H54 (cell line): ENCODE results near the gene MMADHC.
A peak's percentile ranks its signal among the peaks of the same experiment; 100 is the strongest.

Experiments
- DNase-seq: peaks from one replicate; pipeline ENCODE4 v3.0.0; 2011; ENCODE audit warnings: low spot score, mixed read lengths; ENCODE audit not compliant: insufficient read length
- FAIRE-seq: peaks from 3 replicates; lab custom pipeline; 2011; peaks lifted over from hg19 to GRCh38; lab: Jason Lieb, UNC
- POLR2A ChIP-seq: IDR thresholded peaks from 2 replicates; pipeline ENCODE4 v1.6.1; 2011; ENCODE audit warnings: low read depth, mild to moderate bottlenecking, low read length

The MMADHC gene

GRCh38 chr2:149587220-149587949 lies at the start of gene MMADHC:
TSS of gene MMADHC (minus strand) at chr2:149587775. CDS start at chr2:149587097, 678 bp downstream.
- FAIRE-seq (peak; percentile 99), DNase-seq (peak; percentile 60)
- peak; percentile 89 for TF ChIP-seq POLR2A

GRCh38 chr2:149634103-149634502 lies 46.5 kb upstream of the MMADHC start:
- TF ChIP-seq POLR2A: no peak
- FAIRE-seq (no peak), DNase-seq (no peak)

DNA sequence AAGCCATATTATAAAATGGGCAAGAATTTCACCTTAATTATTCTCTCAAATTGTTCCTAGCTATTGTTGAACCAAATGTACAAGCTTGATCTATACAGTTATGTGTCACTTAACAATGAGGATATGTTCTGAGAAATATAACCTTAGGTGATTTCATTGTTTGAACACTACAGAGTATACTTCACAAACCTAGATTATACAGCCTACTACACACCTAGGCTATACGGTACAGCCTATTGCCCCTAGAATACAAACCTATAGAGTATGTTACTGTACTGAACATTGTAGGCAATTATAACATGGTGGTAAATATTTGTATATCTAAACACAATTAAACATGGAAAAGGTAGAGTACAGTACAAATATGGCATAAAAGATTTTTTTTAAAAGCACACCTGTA lies 42.9 kb upstream of the MMADHC start:
- DNase-seq (no peak), FAIRE-seq (peak; percentile 72)
- no peak for TF ChIP-seq POLR2A

GRCh38 chr2:149629026-149629425 lies 41.5 kb upstream of the MMADHC start:
- FAIRE-seq: peak; percentile 50
- no peak for TF ChIP-seq POLR2A
- no peak for DNase-seq

DNA sequence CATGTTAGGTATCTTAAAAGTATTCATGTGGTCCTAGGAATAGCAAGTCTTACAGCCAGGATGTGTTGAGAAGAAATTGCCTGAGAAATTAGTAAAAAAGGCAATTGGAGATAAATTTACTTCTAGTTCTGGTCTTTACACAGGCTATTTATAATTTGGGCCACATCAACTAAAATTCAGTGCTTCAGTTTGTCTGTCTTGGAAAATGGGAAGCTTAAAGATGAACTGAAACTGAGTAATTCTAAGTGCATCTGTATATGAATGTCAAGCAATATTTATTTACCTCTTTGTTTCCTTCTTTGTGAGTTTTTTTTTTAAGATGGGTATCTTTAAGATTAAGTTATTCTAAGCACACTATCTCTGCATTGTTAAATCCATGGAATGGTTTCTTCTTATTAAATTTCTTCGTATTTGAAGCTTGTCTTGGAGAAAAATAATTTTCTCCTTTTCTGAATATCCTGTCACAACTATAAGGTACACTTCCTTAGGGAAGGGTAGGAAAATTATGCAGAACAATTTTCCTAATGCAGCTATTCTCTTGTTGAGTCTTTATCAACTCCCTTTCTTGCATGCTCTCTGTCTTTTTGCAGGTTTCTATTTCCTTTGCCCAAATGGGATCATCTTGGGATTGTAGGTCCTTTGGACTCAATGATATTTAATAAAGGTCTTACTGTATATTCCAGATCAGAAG lies 39.7 kb upstream of the MMADHC start:
- no peak for TF ChIP-seq POLR2A
- FAIRE-seq: no peak
- no peak for DNase-seq

- DNase-seq (no peak), FAIRE-seq (no peak)
- TF ChIP-seq POLR2A: no peak
Measured at GRCh38 chr2:149625671-149626070, 38.1 kb upstream of the MMADHC start.

DNA sequence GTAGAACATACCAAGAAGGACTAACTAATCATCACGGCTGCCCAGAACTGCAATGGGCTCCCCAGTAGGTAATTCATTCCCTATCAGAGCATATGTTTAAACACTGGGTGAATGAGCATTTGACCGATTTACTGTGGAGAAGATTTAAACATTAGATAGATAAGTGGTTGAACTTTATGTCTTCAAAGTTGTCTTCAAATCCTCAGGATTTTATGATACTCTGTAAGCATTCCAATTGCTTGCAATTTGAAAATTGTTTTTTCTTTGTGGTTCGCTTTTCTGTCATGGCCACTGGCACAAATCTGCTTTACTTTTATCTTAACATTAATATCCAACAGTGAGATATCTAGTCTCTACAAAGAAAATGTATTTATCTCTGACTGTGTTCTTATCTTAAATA lies 37.7 kb upstream of the MMADHC start:
- TF ChIP-seq POLR2A: no peak
- peak; percentile 11 for FAIRE-seq
- DNase-seq: no peak

GRCh38 chr2:149622343-149622742 lies 34.8 kb upstream of the MMADHC start:
- DNase-seq: no peak
- no peak for FAIRE-seq
- no peak for TF ChIP-seq POLR2A

- DNase-seq (no peak), FAIRE-seq (peak; percentile 75)
- no peak for TF ChIP-seq POLR2A
Measured at GRCh38 chr2:149617476-149617875, 29.9 kb upstream of the MMADHC start.

GRCh38 chr2:149616681-149617456 lies 29.3 kb upstream of the MMADHC start:
- FAIRE-seq: peak; percentile 11
- no peak for TF ChIP-seq POLR2A
- DNase-seq: no peak

DNA sequence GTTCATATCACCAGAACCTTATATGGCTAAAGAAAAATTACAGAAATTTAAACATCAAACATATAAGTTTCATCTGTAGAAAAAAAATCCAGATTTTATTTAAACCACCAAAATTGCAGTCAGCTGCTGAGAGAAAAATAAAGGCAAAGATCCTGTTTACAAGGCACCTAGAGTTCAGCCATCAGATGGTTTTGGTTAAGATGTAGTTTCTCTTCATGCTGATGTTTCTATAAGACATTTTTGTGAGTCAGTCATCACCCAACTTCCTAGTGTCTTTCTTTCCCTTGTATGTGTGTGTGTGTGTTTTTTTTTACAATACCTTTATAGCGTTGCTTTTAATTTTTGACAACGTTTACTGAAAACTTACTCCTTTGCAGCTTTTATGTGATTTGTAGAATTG lies 26.1 kb upstream of the MMADHC start:
- TF ChIP-seq POLR2A: no peak
- DNase-seq: no peak
- no peak for FAIRE-seq

- no peak for DNase-seq
- FAIRE-seq: no peak
- no peak for TF ChIP-seq POLR2A
Measured at GRCh38 chr2:149612122-149612521, 24.5 kb upstream of the MMADHC start.

DNA sequence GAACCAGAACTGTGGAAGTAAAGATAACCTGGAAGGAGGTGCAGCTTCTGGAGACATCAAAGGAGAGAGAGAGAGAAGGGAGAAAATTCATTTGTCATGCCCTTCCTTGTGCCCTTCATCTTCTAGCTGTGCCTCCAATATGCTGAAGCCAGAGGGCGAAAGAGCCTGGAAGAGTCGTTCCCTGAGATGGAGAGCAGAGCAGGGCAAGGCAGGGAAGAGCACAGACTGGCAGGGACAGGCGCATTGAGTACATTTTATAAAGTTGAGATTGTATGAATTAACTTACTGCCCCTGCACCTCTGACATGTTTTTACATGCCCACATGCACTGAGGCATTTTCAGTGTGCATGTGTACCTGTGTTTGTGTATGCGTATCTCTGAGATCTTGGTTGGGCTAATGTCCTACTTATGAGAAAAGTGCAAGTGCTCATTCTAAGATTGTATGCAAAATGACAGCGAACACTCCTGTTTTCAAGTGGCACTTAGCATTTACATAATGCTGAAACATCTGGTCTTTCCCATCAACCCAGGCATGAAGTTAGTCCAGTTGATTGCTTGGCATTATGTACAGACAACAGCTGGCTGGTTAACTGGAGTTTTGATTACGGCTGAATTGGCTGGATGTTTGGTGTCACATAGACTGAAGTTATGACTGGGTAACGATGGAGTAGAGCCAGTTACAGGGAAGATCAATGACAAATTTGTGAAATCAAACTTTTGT lies 23.7 kb upstream of the MMADHC start:
- FAIRE-seq: no peak
- DNase-seq: no peak
- TF ChIP-seq POLR2A: no peak

DNA sequence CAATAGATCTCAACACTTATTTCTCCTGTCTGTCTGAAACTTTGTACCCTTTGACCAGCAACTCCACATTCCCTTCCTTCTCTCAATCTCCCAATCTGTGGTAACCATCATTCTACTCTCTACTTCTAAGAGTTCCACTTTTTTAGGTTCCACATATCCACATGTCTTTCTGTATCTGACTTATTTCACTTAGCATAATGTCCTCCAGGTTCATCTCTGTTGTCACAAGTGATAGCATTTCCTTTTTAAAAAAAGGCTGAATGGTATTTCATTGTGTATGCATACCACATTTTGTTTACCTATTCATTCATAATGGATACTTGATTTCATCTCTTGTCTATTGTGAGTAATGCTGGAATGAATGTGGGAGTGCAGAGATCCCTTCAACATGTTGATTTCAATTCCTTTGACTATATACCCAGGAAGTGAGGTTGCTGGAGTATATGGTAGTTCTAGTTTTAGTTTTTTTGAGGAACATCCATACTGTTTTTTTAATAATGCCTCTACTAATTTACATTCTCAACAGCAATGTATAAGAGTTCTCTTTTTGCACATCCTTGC lies 18.8 kb upstream of the MMADHC start:
- DNase-seq (no peak), FAIRE-seq (no peak)
- TF ChIP-seq POLR2A: no peak
